K562 (cell line): ENCODE results near the gene IL1RL1. TPM values are rescaled to one million over a fixed set of nuclear protein-coding genes. Genes with fewer than 3 reads are reported as not detected.

Experiments
- ARID3B ChIP-seq: fragments of 250-450 bp; sonication (Bioruptor Pico); IDR thresholded peaks from 2 replicates; pipeline ENCODE4 v1.4.0; 2020; ENCODE audit warnings: borderline replicate concordance
- ATF1 ChIP-seq, 2 experiments: fragments of 450-650 bp in 1 of 2; IDR thresholded peaks; 2 replicates each; pipeline ENCODE4 v1.6.1; 2016; ENCODE audit warnings: missing compliant biosample characterization in 1 of 2, missing genetic modification characterization in 1 of 2
- MAZ ChIP-seq, 2 experiments: fragments of 450-650 bp in 1 of 2; sonication (generic) in 1 of 2; formaldehyde crosslinking; IDR thresholded peaks in 1 of 2; conservative IDR thresholded peaks in 1 of 2; 2 replicates each; pipeline versions ENCODE4 v1.4.0 to v1.5.0; 2020; ENCODE audit warnings: mild to moderate bottlenecking in 1 of 2, missing genetic modification reagents in 1 of 2
- MNT ChIP-seq, 2 experiments: fragments of 450-650 bp; conservative IDR thresholded peaks; 2 replicates each; pipeline ENCODE4 v1.6.1; 2017; ENCODE audit warnings: mild to moderate bottlenecking in 2 of 2, moderate library complexity in 2 of 2
- RREB1 ChIP-seq: fragments of 250-450 bp; sonication (Bioruptor Pico); IDR thresholded peaks from 2 replicates; pipeline ENCODE4 v1.4.0; 2020
- SAP30 ChIP-seq: fragments of 200-600 bp; sonication (generic); IDR thresholded peaks from 2 replicates; pipeline ENCODE4 v1.6.1; 2012; ENCODE audit warnings: borderline replicate concordance, low read depth, mild to moderate bottlenecking, moderate library complexity, low read length, control low read depth, inconsistent platforms; ENCODE audit not compliant: insufficient read depth, poor library complexity, severe bottlenecking
- SMC3 ChIP-seq: conservative IDR thresholded peaks from 2 replicates; pipeline ENCODE4 v1.6.1; 2011; ENCODE audit warnings: low read depth, low read length, improper control_type of control experiment; ENCODE audit not compliant: insufficient read depth
- ZBTB33 ChIP-seq: sonication (generic); formaldehyde crosslinking; IDR thresholded peaks from 2 replicates; pipeline ENCODE4 v1.8.1; 2023; ENCODE audit warnings: mild to moderate bottlenecking, missing genetic modification reagents
- ZNF277 ChIP-seq: fragments of 250-450 bp; sonication (Bioruptor Pico); IDR thresholded peaks from 2 replicates; pipeline ENCODE4 v1.8.0; 2022; ENCODE audit warnings: inconsistent platforms, mild to moderate bottlenecking, moderate library complexity, borderline replicate concordance
- polyA plus RNA-seq, 8 experiments: library from polyadenylated mRNA; depleted of rRNA in 4 of 8; stranded (reverse) in 5 of 8; unstranded in 3 of 8; fragments of >200 nt; fragmentation: Nextera tagmentation in 2 of 8; fragmentation: Illumina TruSeq in 1 of 8; extraction: Ambion mirVana in 2 of 8; extraction: Trizol in 1 of 8; gene quantifications; 2 replicates each; pipeline versions ENCODE4 v1.2.1 to v1.2.3, GENCODE V29; 2011 to 2014; ENCODE audit warnings: inconsistent platforms in 1 of 8, missing spikeins in 1 of 8
- total RNA-seq, 7 experiments: library from RNA; depleted of rRNA in 6 of 7; stranded (reverse); fragments of >200 nt in 6 of 7; fragmentation: Illumina TruSeq in 2 of 7; extraction: Trizol in 2 of 7; gene quantifications; 2 replicates each; pipeline versions ENCODE4 v1.2.1 to v1.2.3, GENCODE V29; 2011 to 2021; ENCODE audit warnings: low replicate concordance in 1 of 7

IL1RL1 gene
- total and polyA plus RNA-seq, 9 of the 15 experiments (the other 6 are each of a cell fraction or from before 2014, with no cell fraction given), result 0.06 to 3.3 (median 0.59) TPM

GRCh38 chr2:102355526-102356380 lies 44.4 kb downstream of the IL1RL1 start, which contains the start of gene IL18R1 (continued):
- TF ChIP-seq SAP30 (no peak), ARID3B (CRISPR knock-in tag) (no peak), ATF1 (CRISPR knock-in tag; IDR thresholded peaks at IDR 0.05) (no peak), ATF1 (tag; IDR thresholded peaks at IDR 0.05) (0 out of 2 replicates have a peak, but pooled peaks have one; percentile 28), SMC3 (peak; percentile 85), MNT (conservative IDR thresholded peaks at IDR 0.05) (no peak; a peak in 1 of 4 replicates), ZBTB33 (peak; percentile 13; the same call in 1 of the 2 replicates), MAZ (CRISPR knock-in tag; conservative IDR thresholded peaks at IDR 0.05 in 1 of 2, IDR thresholded peaks at IDR 0.05 in 1 of 2) (peak; percentile 68 to 77), ZNF277 (CRISPR knock-in tag) (no peak), RREB1 (CRISPR knock-in tag) (peak; percentile 82; the same call in 1 of the 2 replicates)
